Measurements from ENCODE around the gene DTX3L. TPM values are rescaled to one million over a fixed set of nuclear protein-coding genes. Genes with fewer than 3 reads are reported as not detected.

The DTX3L gene
- total and polyA plus RNA-seq, 2 of the 8 experiments (the other 6 are each of a cell fraction or from before 2014, with no cell fraction given) = 1.7 to 11.3 TPM

DNA sequence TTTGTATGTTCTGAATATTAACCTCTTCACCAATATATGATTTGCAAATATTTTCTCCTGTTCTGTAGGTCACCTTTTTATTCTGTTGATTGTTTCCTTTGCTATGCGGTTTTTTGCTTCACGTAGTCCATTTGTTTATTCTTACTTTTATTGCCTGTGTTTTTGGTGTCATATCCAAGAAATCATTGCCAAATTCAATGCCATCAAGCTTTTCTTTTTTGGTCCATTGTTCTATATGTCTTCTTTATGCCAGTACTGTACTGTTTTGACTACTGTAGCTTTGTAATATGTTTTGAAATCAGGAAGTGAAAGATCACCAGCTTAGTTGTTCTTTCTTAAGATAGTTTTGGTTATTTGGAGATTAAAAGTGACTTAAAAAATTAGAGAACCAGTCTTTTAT is 17.5 kb downstream of the DTX3L start:
- peaks cover 0 to 10% (median 6%) of the 10 kb centered on the region in 4 experiments; a peak in 4 of 7 replicates for H3K27me3 ChIP-seq (replicated peaks in 1 of 4; ENCODE audit: control insufficient read depth in 3 of 4, extremely low read depth in 1 of 4, insufficient read depth in 3 of 4, low read length in 3 of 4)
- no peak for TF ChIP-seq KDM4A (IDR thresholded peaks at IDR 0.05; ENCODE audit: low read depth, low read length, severe bottlenecking)
- TF ChIP-seq, protein P1, sequence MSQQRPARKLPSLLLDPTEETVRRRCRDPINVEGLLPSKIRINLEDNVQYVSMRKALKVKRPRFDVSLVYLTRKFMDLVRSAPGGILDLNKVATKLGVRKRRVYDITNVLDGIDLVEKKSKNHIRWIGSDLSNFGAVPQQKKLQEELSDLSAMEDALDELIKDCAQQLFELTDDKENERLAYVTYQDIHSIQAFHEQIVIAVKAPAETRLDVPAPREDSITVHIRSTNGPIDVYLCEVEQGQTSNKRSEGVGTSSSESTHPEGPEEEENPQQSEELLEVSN (IDR thresholded peaks at IDR 0.05) = no peak
- no peak for TF ChIP-seq SP2 (IDR thresholded peaks at IDR 0.05; ENCODE audit: low read length)
- TF ChIP-seq KDM5A (IDR thresholded peaks at IDR 0.05; ENCODE audit: low read length) = no peak
- no peak for TF ChIP-seq BACH1 (IDR thresholded peaks at IDR 0.05; ENCODE audit: low read length)
- no peak for TF ChIP-seq RAD21 (IDR thresholded peaks at IDR 0.05 in 1 of 2, conservative IDR thresholded peaks at IDR 0.05 in 1 of 2; ENCODE audit: low read depth in 2 of 2, low read length in 2 of 2)
- no peak for TF ChIP-seq PHF8 (conservative IDR thresholded peaks at IDR 0.05; ENCODE audit: low read depth, low read length)
- no peak for TF ChIP-seq RBBP5 (IDR thresholded peaks at IDR 0.05; ENCODE audit: borderline replicate concordance, low read depth, low read length)
- TF ChIP-seq POLR2A (IDR thresholded peaks at IDR 0.05; ENCODE audit: control extremely low read depth in 1 of 2, low read depth in 2 of 2, low read length in 2 of 2) = no peak
- TF ChIP-seq, protein P2, sequence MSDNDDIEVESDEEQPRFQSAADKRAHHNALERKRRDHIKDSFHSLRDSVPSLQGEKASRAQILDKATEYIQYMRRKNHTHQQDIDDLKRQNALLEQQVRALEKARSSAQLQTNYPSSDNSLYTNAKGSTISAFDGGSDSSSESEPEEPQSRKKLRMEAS (IDR thresholded peaks at IDR 0.05) = no peak
- TF ChIP-seq RXRA (IDR thresholded peaks at IDR 0.05; ENCODE audit: insufficient read depth, low read depth, low read length) = no peak
- no peak for TF ChIP-seq RFX5 (IDR thresholded peaks at IDR 0.05; ENCODE audit: borderline replicate concordance, low read depth, low read length)
- no peak for TF ChIP-seq SIX5 (IDR thresholded peaks at IDR 0.05; ENCODE audit: low read depth, low read length)

More for the DNA sequence above, 17.5 kb downstream of the DTX3L start:
- ChIA-PET POLR2A (ENCODE audit: partially characterized antibody) (no interaction called here), CTCF (ENCODE audit: partially characterized antibody) (interaction anchor here (0.7 kb wide), 2 partner anchors 87 to 148 kb away, joined by 3 to 5 read pairs; no protein-coding TSS in a partner anchor)
- 88% methylated on average over 2 of the region's 2 CpGs; no CpG with 5 or more reads in 1 of the 2 experiments for WGBS, 2 experiments (ENCODE audit: extremely low coverage in 1 of 2, insufficient coverage in 1 of 2, insufficient read length in 1 of 2, insufficient replicate concordance in 2 of 2, low coverage in 1 of 2, low lambda C conversion rate in 2 of 2, missing lambda C conversion rate in 1 of 2)
- Histone ChIP-seq H2AK5ac (ENCODE audit: low read depth, low read length) (no peak overlapping the region), H2BK12ac (ENCODE audit: low read depth, low read length) (no peak overlapping the region), H3K27ac (ENCODE audit: low read depth, low read length) (no peak overlapping the region), H3K9ac (replicated peaks in 1 of 4; ENCODE audit: extremely low read depth in 1 of 4, low read depth in 3 of 4, low read length in 3 of 4) (no peak overlapping the region), H3K23me2 (ENCODE audit: low read depth, low read length) (no peaks in the 10 kb centered on the region; the same call in 1 of the 2 replicates), H3K23ac (ENCODE audit: insufficient read length) (no peak overlapping the region), H3K4me1 (replicated peaks in 1 of 4; ENCODE audit: control insufficient read depth in 3 of 4, insufficient read depth in 4 of 4, low read length in 3 of 4) (no peaks in the 10 kb centered on the region), H3K4ac (replicated peaks; ENCODE audit: insufficient read length, low read depth, low read length) (no peak overlapping the region), H3K56ac (replicated peaks; ENCODE audit: insufficient read length, low read depth, low read length) (no peak overlapping the region), H3K14ac (ENCODE audit: insufficient read length) (no peak overlapping the region), H2AFZ (ENCODE audit: low read length) (no peak overlapping the region), H2BK5ac (ENCODE audit: low read depth, low read length) (no peak overlapping the region), H4K20me1 (replicated peaks in 1 of 2; ENCODE audit: control insufficient read depth in 1 of 2, insufficient read depth in 2 of 2, low read length in 2 of 2) (no peaks in the 10 kb centered on the region), H3K79me2 (ENCODE audit: control insufficient read depth in 1 of 2, insufficient read depth in 2 of 2, low read length in 2 of 2) (no peaks in the 10 kb centered on the region), H3K4me2 (ENCODE audit: insufficient read depth in 1 of 2, low read depth in 2 of 2, low read length in 2 of 2) (no peak overlapping the region), H4K8ac (ENCODE audit: extremely low read depth, insufficient read depth, low read length) (no peak overlapping the region), H3K9me3 (ENCODE audit: insufficient read depth in 2 of 2, low read depth in 1 of 2, low read length in 1 of 2) (peaks cover 7 to 8% of the 10 kb centered on the region in 2 experiments; a peak in 3 of 4 replicates), H2BK20ac (ENCODE audit: low read length) (no peak overlapping the region), H3K18ac (ENCODE audit: extremely low read depth, low read length) (no peak overlapping the region), H3K36me3 (ENCODE audit: control insufficient read depth in 2 of 4, insufficient read depth in 4 of 4, low read length in 3 of 4) (peaks cover 0 to 3% (median 0%) of the 10 kb centered on the region in 4 experiments; a peak in 3 of 8 replicates), H4K5ac (ENCODE audit: insufficient read length, low read depth, low read length) (no peak overlapping the region), H3K4me3 (ENCODE audit: extremely low read depth in 1 of 4, insufficient read depth in 2 of 4, low read depth in 3 of 4, low read length in 4 of 4) (no peak overlapping the region), H2BK120ac (replicated peaks; ENCODE audit: low read depth, low read length) (no peak overlapping the region), H3K79me1 (ENCODE audit: low read depth, low read length) (no peaks in the 10 kb centered on the region), H2BK15ac (ENCODE audit: low read length) (no peak overlapping the region), H4K91ac (replicated peaks; ENCODE audit: insufficient read length, low read length) (no peak overlapping the region)
- DNase-seq (ENCODE audit: low read depth in 1 of 2, low spot score in 2 of 2) (no peak), FAIRE-seq (no peak)
